NK-92 (cell line): Measurements from ENCODE around the gene TMPO.
"Not testable (repeated sequence)": the region's sequence is repeated elsewhere in the genome, so short reads cannot be mapped to it uniquely, and the experiment has no call there.

Experiments
- DNase-seq: peaks from one replicate; lab custom pipeline; 2025; ENCODE audit not compliant: unreplicated experiment; lab: John Stamatoyannopoulos, UW

TMPO gene

DNA sequence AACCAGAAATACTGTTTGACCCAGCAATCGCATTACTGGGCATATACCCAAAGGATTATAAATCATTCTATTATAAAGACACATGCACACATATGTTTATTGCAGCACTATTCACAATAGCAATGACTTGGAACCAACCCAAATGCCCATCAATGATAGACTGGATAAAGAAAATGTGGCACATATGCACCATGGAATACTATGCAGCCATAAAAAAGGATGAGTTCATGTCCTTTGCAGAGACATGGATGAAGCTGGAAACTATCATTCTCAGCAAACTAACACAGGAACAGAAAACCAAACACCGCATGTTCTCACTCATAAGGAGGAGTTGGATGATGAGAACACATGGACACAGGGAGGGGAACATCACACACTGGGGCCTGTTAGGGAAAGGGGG, 61.4 kb downstream of the TMPO start:
- DNase-seq, result not testable (repeated sequence)

DNA sequence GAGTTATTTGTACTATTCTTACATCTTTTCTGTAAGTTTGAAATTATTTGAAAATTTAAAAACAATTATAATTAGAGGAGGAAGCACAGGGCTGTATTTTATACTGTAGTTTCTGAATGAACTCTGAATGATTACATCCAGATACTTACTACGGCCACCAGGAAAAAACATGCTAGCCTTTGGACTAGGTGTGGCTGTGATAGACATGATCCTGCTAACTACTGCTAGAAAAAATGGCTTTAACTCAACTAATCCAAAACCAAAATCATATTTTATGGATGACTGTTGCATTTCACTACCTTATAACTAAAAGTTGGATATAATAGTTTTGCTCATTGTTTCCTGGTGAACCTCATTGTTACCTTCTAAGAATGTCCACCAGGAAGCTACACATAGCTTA, 63.0 kb downstream of the TMPO start:
- DNase-seq, result no peak

DNA sequence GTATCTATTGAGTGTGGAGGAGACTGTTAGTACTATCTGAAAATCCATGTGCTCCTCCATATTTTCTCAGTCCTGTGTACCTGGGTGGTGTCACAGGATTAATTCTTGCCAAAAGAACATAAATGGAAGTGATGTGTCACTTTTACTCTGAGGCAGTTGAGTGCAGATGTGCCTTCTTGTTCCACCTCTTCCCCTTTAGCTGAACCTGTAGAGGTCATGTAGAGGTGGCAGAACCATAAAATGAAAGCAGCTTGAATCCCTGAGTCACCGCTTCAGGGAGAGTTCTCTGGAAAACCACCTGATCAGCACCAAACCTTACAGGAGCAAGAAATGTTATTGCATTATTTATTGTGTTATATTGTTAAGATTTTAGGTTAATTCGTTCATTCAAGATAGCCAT, 63.4 kb downstream of the TMPO start:
- DNase-seq, result no peak

- no peak for DNase-seq
These were observed 64.0 kb downstream of the TMPO start for GRCh38 chr12:98579347-98579746.

GRCh38 chr12:98579835-98580234, 64.4 kb downstream of the TMPO start:
- no peak for DNase-seq

GRCh38 chr12:98580695-98581094, 65.3 kb downstream of the TMPO start:
- DNase-seq, result no peak

GRCh38 chr12:98581101-98581500, 65.7 kb downstream of the TMPO start:
- no peak for DNase-seq

GRCh38 chr12:98582093-98582492, 66.7 kb downstream of the TMPO start:
- no peak for DNase-seq

DNA sequence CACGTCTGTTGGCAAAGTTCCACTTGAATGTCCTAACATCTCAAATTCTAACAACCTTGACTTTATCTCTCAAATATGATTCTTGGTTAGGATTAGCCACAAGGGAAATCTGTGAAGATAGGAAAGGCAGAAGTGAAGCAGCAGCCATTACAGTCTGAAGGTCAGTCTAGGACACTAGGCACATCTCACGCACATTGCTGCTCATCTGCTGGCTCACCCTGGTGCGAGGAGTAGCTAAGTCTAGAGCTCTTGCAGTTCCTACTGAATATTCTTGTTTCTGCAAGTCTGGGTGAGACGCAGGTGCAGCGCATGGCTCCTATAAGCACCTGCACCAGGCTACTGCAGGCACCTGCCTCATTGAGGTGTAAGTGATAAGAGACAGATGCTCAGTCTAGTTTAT, 71.7 kb downstream of the TMPO start:
- DNase-seq, result no peak

DNA sequence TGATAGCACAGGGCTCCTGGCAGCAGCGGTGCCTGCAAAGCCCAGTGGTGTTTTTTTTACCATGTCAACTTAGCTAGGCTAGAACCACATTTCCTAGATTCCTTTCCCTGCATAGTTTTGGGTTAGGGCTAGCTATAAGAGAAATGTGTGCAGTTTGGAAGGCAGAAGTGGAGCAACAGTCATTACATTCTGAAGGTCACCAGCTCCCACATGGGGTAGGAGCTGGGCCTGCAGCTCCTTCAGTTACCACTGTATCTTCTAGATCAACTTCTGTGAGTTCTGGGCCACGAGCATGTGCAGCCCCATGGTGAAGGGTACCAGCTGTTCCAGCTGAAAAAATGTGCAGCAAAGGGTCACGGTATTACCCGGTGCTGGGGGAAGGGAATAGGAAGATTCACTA, 75.8 kb downstream of the TMPO start:
- DNase-seq, result no peak

DNA sequence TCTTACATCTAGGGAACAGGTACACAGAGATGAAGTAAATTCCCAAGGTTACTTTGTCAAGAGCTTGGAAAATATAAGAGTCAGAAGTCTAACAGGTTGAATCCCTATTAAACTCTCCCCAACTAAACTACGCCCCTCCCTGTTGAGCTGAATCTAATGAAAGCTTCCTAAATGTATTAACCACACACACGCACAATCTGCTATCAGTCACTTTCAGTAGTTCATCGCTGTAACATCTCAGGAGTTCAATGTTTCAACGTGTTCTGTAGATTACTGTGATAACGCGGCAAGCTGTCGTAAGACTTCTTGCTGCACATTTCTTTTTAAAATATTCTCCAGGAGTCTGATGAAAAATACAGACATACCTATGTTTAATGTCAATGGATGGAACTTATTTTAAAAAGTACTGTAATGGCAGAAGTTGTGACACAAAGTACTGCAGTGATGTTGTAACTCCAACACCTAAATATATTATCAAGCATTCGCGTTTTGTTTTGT, 77.5 kb downstream of the TMPO start:
- DNase-seq, result no peak

DNA sequence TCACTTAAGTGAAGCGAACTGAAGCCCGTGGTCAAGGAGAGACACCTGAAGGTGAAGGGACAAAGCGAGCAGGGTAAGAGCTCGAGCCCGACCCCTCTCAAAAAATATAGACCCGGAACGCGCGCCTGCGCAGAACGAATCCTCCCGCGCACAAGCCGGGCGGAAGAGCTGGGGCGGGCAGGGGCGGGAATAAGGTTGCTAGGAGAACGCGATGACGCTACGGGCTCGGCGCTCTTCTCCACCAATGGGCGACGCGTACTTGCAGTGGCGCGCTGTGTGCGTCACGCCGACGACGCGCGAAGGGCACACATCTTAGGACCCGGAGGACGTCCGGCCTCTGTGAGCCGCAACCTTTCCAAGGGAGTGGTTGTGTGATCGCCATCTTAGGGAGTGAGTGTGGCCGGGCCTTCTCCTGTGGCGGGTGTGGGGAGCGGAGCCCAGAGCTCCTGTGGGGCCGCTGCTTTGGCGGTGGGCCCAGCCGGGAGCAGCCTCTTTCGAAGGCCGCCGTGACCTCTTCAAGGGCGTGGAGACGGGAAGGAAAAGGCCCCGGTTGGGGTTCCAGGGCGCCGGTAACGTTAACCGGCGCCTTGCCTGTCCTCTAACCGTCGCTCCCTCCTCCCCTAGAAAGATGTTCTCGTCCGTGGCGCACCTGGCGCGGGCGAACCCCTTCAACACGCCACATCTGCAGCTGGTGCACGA, 78.1 kb downstream of the TMPO start, which contains the start of gene SLC25A3:
Gene SLC25A3, plus strand, starts transcription at position 336 of the 699 bp plus-strand sequence. Its CDS starts 293 bp downstream, at position 629.
- DNase-seq, result peak; percentile 50

DNA sequence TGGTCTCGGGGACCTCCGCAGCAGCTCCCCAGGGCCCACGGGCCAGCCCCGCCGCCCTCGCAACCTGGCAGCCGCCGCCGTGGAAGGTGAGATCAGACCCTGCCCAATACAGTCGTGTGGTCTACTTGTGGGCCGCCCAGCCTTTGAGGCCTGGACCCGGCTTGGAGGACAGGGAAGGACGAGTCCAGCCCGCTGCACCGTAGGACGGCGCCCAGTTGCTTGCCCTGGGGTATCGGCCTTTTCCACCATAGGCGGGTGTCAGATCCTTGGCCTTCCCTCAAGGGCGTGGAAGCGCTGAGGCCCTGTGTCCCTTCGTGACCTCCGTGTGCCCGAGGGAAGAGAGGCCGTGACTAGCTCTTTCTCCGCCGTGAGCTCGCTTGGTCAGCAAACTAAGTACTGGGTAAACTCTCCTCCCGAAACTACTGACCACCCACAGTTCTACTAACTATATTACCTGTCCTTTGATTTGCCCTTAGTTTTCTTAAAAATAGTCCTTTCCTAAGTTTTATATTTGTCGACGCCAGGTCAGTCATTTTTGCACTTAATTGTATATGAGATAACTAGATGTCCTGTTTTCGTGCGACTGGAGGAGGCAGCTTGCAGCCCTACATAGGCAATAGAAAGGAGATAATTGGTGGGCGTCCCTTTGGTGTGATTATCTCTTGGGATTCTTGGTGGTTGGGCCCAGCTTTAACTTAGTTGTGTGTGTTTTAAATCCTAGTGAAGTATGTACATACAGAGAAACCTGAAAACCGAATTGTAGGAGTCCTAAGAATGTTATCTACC, 78.9 kb downstream of the TMPO start:
- DNase-seq, result no peak

GRCh38 chr12:98595243-98595988, 80.0 kb downstream of the TMPO start:
- no peak for DNase-seq

- DNase-seq, result not testable (repeated sequence)
These were observed 81.9 kb downstream of the TMPO start for GRCh38 chr12:98597313-98597712.
